ENCODE results near the gene TNIP2. TPM values are rescaled to one million over a fixed set of nuclear protein-coding genes. Genes with fewer than 3 reads are reported as not detected.
"Not testable (repeated sequence)": the region's sequence is repeated elsewhere in the genome, so short reads cannot be mapped to it uniquely, and the experiment has no call there.

The TNIP2 gene
- total RNA-seq, 1 experiment from 2014 or later, result 37.2 TPM

- DNase-seq (ENCODE audit: low read depth in 1 of 2, low spot score in 2 of 2), result no peak
- H3K4me3 ChIP-seq, result no peak overlapping the region
- H3K36me3 ChIP-seq, result no peaks in the 10 kb centered on the region
- no peak overlapping the region for H3K27ac ChIP-seq
- H3K4me1 ChIP-seq (replicated peaks), result no peaks in the 10 kb centered on the region
- no peaks in the 10 kb centered on the region for H3K27me3 ChIP-seq (replicated peaks)
- no peaks in the 10 kb centered on the region for H3K9me3 ChIP-seq (replicated peaks)
These were observed 11.0 kb upstream of the TNIP2 start for GRCh38 chr4:2767046-2767704.

- no peaks in the 10 kb centered on the region for H3K4me1 ChIP-seq (replicated peaks)
- no peak overlapping the region for H3K4me3 ChIP-seq
- H3K36me3 ChIP-seq, result no peaks in the 10 kb centered on the region
- DNase-seq (ENCODE audit: low read depth in 1 of 2, low spot score in 2 of 2), result no peak
- H3K27ac ChIP-seq, result no peak overlapping the region
- no peaks in the 10 kb centered on the region for H3K9me3 ChIP-seq (replicated peaks)
- H3K27me3 ChIP-seq (replicated peaks), result no peaks in the 10 kb centered on the region
These were observed 9.8 kb upstream of the TNIP2 start for GRCh38 chr4:2765832-2766526.

DNA sequence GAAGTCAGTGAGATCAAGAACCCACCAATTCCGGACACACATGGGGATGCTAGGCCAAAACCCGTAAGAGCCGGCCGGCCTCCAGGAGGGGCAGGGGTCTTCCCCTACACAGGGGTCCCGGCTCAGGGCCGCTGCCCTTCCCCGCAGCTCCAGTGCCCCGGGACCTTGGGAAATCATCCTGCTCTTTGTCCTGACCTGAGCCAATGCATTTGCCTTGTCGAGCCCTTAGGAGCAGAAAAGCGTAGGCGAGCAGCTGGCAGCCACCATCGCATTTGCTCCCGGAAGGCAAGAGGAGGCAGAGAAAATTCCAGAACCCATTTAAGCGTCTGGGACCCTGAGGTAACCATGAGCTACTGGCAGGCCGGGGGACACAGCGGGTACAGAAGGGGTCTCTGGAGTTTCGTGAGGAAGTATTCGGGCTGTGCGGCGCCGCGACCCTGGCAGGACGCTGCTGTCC is 7.4 kb upstream of the TNIP2 start:
- Histone ChIP-seq H3K9me3 (replicated peaks) (no peaks in the 10 kb centered on the region), H3K4me1 (replicated peaks) (no peaks in the 10 kb centered on the region), H3K36me3 (no peaks in the 10 kb centered on the region), H3K4me3 (no peak overlapping the region), H3K27ac (no peak overlapping the region), H3K27me3 (replicated peaks) (no peaks in the 10 kb centered on the region)
- DNase-seq (ENCODE audit: low read depth in 1 of 2, low spot score in 2 of 2), result no peak

GRCh38 chr4:2762486-2763370 is 6.6 kb upstream of the TNIP2 start:
- H3K27ac ChIP-seq; H3K9me3 ChIP-seq (replicated peaks); DNase-seq (ENCODE audit: low read depth in 1 of 2, low spot score in 2 of 2); H3K4me1 ChIP-seq (replicated peaks); H3K4me3 ChIP-seq; H3K36me3 ChIP-seq; H3K27me3 ChIP-seq (replicated peaks): not testable (repeated sequence)

- no peaks in the 10 kb centered on the region for H3K27me3 ChIP-seq (replicated peaks)
- H3K4me1 ChIP-seq (replicated peaks), result no peaks in the 10 kb centered on the region
- H3K36me3 ChIP-seq, result no peaks in the 10 kb centered on the region
- no peak for DNase-seq (ENCODE audit: low read depth in 1 of 2, low spot score in 2 of 2)
- H3K27ac ChIP-seq, result no peak overlapping the region
- H3K9me3 ChIP-seq (replicated peaks), result no peaks in the 10 kb centered on the region
- H3K4me3 ChIP-seq, result no peak overlapping the region
These were observed 5.9 kb upstream of the TNIP2 start for GRCh38 chr4:2762048-2762447.

DNA sequence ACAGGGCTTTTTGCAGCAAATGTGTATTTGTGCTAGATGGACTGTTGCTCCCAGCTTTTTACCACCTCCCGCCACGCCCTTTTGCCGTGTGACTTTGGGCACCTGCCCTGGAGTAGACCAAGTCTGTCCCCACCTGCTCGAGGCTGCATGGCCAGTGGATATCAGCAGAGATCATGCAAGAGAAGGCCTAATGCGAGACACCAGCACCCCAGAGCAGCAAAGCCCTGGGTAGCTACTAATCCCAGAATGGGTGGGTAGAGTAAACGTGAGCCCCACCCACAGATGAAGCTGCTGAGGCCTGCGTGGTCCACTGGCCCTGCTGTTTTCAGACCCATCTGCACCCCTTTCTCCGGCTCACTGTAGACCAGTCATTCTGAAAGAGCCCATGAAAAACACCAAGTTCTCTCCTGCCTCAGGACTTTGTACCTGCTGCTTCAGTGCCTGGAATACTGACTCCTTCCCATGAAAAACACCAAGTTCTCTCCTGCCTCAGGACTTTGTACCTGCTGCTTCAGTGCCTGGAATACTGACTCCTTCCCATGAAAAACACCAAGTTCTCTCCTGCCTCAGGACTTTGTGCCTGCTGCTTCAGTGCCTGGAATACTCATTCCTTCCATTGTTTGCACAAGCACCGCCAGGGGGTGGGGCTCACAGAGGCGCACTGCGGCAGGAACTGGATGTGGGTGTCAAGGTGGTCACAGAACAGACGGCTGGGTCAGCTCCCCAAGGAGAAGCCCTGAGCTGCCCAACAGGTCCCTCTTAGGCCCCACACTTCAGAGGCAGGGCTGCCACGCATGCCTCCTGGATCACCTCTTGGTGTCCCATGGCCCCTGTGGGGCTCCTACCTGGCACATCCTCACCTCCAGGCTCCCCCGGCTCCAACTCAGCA is 5.1 kb upstream of the TNIP2 start:
- 0 out of 2 replicates have a peak, but pooled peaks cover 3% of the 10 kb centered on the region for H3K4me1 ChIP-seq (replicated peaks)
- H3K4me3 ChIP-seq, result no peak overlapping the region
- DNase-seq (ENCODE audit: low read depth in 1 of 2, low spot score in 2 of 2), result no peak
- no peaks in the 10 kb centered on the region for H3K36me3 ChIP-seq
- H3K9me3 ChIP-seq (replicated peaks), result no peaks in the 10 kb centered on the region
- H3K27ac ChIP-seq, result no peak overlapping the region
- H3K27me3 ChIP-seq (replicated peaks), result no peaks in the 10 kb centered on the region

- Histone ChIP-seq H3K27me3 (replicated peaks) (no peaks in the 10 kb centered on the region), H3K27ac (no peak overlapping the region), H3K9me3 (replicated peaks) (no peaks in the 10 kb centered on the region), H3K4me1 (replicated peaks) (0 out of 2 replicates have a peak, but pooled peaks cover 3% of the 10 kb centered on the region), H3K4me3 (no peak overlapping the region), H3K36me3 (peaks cover 3% of the 10 kb centered on the region; the same call in 1 of the 2 replicates)
- DNase-seq (ENCODE audit: low read depth in 1 of 2, low spot score in 2 of 2), result no peak
These were observed 1.3 kb upstream of the TNIP2 start for GRCh38 chr4:2757426-2757825.

DNA sequence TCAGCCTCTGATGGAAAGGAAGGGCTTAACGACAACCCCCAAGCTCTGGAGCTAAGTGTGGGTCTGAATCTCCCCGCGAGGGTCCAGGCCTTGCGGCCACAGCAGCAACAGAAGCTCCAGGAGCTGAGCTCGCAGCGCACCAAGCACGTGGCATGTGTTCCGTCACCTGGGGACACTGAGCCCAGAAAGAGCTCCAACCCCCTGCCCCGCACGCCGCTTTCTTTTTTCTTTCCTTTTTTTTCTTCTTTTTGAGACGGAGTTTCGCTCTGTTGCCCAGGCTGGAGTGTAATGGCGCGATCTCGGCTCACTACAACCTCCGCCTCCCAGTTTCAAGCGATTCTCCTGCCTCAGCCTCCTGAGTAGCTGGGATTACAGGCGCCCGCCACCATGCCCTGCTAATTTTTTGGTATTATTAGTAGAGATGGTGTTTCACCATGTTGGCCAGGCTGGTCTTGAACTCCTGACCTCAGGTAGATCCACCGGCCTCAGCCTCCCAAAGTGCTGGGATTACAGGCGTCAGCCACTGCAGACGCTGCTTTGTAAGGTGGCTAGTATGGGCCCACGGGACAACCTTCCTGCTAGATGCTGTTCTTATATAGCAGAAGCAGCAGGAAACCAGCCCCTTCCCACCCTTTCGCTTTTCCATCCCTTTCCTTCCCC is 685 bp upstream of the TNIP2 start:
- Histone ChIP-seq H3K36me3 (peaks cover 3% of the 10 kb centered on the region; the same call in 1 of the 2 replicates), H3K4me3 (peak overlapping the region; percentile 18; the same call in 1 of the 2 replicates), H3K27me3 (replicated peaks) (no peaks in the 10 kb centered on the region), H3K27ac (no peak overlapping the region), H3K9me3 (replicated peaks) (no peaks in the 10 kb centered on the region), H3K4me1 (replicated peaks) (0 out of 2 replicates have a peak, but pooled peaks cover 3% of the 10 kb centered on the region)
- DNase-seq (ENCODE audit: low read depth in 1 of 2, low spot score in 2 of 2), result no peak

- Histone ChIP-seq H3K36me3 (peaks cover 3% of the 10 kb centered on the region; the same call in 1 of the 2 replicates), H3K27me3 (replicated peaks) (no peaks in the 10 kb centered on the region), H3K27ac (no peak overlapping the region), H3K4me3 (peak overlapping the region; percentile 93), H3K9me3 (replicated peaks) (no peaks in the 10 kb centered on the region), H3K4me1 (replicated peaks) (0 out of 2 replicates have a peak, but pooled peaks cover 3% of the 10 kb centered on the region)
- DNase-seq (ENCODE audit: low read depth in 1 of 2, low spot score in 2 of 2), result no peak
These were observed 1.0 kb downstream of the TNIP2 start for GRCh38 chr4:2754848-2755819.

DNA sequence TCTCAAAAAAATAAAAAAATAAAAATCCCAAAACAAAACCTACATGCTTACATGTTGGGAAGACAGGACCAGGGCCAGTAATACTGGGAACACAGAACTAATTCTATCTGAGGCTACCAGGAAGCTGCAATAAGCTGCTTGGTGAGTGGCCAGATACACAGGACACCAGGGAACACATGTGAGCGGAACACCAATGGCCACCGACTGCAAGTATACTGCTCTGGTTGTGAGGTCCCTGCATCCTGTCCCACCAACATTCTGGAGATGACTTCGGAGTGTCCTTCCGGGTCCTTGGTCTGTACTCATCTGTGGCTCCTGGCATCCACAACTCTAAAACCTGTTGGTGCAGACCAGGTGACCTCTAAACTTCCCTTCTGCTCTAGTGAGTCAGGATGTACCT is 2.7 kb downstream of the TNIP2 start:
- Histone ChIP-seq H3K27ac (no peak overlapping the region), H3K36me3 (peaks cover 3% of the 10 kb centered on the region; the same call in 1 of the 2 replicates), H3K27me3 (replicated peaks) (no peaks in the 10 kb centered on the region), H3K4me1 (replicated peaks) (0 out of 2 replicates have a peak, but pooled peaks cover 3% of the 10 kb centered on the region), H3K4me3 (no peak overlapping the region), H3K9me3 (replicated peaks) (no peaks in the 10 kb centered on the region)
- no peak for DNase-seq (ENCODE audit: low read depth in 1 of 2, low spot score in 2 of 2)

DNA sequence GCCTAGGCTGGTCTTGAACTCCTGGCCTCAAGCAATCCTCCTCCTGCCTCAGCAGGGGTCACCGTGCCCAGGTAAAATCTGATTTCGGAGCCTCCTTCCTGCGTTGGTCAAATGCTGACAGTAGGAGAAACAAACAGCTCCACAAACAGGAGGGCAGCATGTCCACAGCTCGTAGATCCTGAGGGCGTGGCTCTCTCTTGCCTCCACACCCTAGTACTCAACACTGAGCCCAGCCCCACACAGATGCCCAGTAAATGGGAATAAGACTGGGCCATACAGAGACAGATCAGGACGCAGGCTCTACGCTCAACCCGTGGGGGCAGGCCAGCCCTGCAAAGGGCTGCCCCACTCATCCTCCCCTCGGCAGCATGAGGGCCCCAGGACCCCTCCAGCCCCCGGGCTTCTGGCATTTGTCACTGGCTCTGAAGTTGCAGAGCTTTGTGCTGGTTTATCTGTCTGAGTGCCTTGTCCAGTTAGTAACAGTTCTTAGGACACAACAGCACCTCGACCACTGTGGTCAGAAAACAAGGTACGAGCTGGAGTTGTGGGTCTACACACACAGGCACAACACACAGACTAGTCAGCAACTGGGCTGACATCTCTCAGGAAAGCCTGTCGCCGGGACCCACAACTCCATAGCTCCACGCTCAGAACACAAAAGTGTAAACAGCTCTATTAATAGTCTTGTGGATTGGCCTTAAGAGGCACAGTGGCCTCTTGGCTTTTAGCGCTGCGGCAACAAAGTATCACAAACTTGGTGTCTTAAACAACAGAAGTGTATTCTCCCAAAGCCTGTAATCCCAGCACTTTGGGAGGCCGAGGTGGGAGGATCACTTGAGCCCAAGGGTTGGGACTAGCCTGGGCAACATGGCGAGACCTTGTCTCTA is 5.2 kb downstream of the TNIP2 start:
- no peak for DNase-seq (ENCODE audit: low read depth in 1 of 2, low spot score in 2 of 2)
- no peaks in the 10 kb centered on the region for H3K9me3 ChIP-seq (replicated peaks)
- peaks cover 15% of the 10 kb centered on the region for H3K36me3 ChIP-seq
- no peak overlapping the region for H3K4me3 ChIP-seq
- H3K27ac ChIP-seq, result no peak overlapping the region
- H3K4me1 ChIP-seq (replicated peaks), result peaks cover 24% of the 10 kb centered on the region
- H3K27me3 ChIP-seq (replicated peaks), result no peaks in the 10 kb centered on the region

Measured in SJSA1 (cell line).